K562 (cell line): Measurements from ENCODE around the gene CTTNBP2. TPM values are rescaled to one million over a fixed set of nuclear protein-coding genes. Genes with fewer than 3 reads are reported as not detected.

Source experiments
- ATAC-seq: fragments of 200-7000 bp; cut with Tn5 transposase; 3 replicates; pipeline ENCODE4 v1.9.1; 2020; ENCODE audit warnings: moderate library complexity
- BruUV-seq: library from RNA; stranded (reverse); fragments of 400-500 nt; replicated peaks from 2 replicates; lab custom pipeline; 2021; lab: Mats Ljungman, UMichigan
- CTCF ChIA-PET: fragments of 300-600 bp; formaldehyde crosslinking; extraction: SDS; loops from one replicate; lab custom pipeline; 2021; ENCODE audit warnings: low intra/inter-chr PET ratio; lab: Yijun Ruan, JAX
- POLR2A ChIA-PET: fragments of 300-600, 350-650 bp; sonication (Branson Sonifier 250); formaldehyde crosslinking; extraction: SDS; loops from one replicate; lab custom pipeline; 2021; ENCODE audit warnings: antibody characterized with exemption, inconsistent platforms; lab: Yijun Ruan, JAX
- DNase-seq, 4 experiments: peaks; one replicate each; pipeline versions ENCODE4 v3.0.0 to v3.0.0-alpha.2; 2011 to 2018; ENCODE audit warnings: low spot score in 3 of 4, mixed read lengths in 3 of 4; ENCODE audit errors: extremely low read depth in 1 of 4
- FAIRE-seq: peaks from 2 replicates; lab custom pipeline; 2011; peaks lifted over from hg19 to GRCh38; lab: Jason Lieb, UNC
- H2AFZ ChIP-seq: 2 replicates; pipeline ENCODE4 v1.6.0; 2011; ENCODE audit warnings: low read depth, low read length, control low read depth, inconsistent platforms
- H3K27ac ChIP-seq: fragments of 200-600 bp; 3 replicates; pipeline ENCODE4 v1.8.0; 2011; ENCODE audit warnings: low read depth, mild to moderate bottlenecking, control low read depth, inconsistent platforms, low read length, moderate library complexity, mixed read lengths; ENCODE audit errors: extremely low read depth
- H3K27me3 ChIP-seq, 2 experiments: fragments of 300-600 bp in 1 of 2; 2 replicates in 1 of 2; 3 replicates in 1 of 2; pipeline versions ENCODE4 v1.6.0 to v1.8.0; 2011; ENCODE audit warnings: inconsistent platforms in 2 of 2, low read length in 2 of 2, mild to moderate bottlenecking in 1 of 2, mixed read lengths in 1 of 2, moderate library complexity in 1 of 2; ENCODE audit not compliant: control insufficient read depth in 2 of 2, insufficient read depth in 2 of 2
- H3K36me3 ChIP-seq: fragments of 300-600 bp; 3 replicates; pipeline ENCODE4 v1.8.0; 2011; ENCODE audit warnings: mild to moderate bottlenecking, low read length, inconsistent platforms; ENCODE audit not compliant: control insufficient read depth, insufficient read depth
- H3K4me1 ChIP-seq, 2 experiments: fragments of 200-600 bp in 1 of 2; replicated peaks in 1 of 2; 2 replicates in 1 of 2; 3 replicates in 1 of 2; pipeline versions ENCODE4 v1.5.1 to v1.8.0; 2011; ENCODE audit warnings: inconsistent platforms in 2 of 2, low read length in 2 of 2, mild to moderate bottlenecking in 1 of 2, mixed read lengths in 1 of 2, moderate library complexity in 1 of 2; ENCODE audit not compliant: control insufficient read depth in 2 of 2, insufficient read depth in 2 of 2
- H3K4me2 ChIP-seq: 2 replicates; pipeline ENCODE4 v1.6.1; 2011; ENCODE audit warnings: low read length, control low read depth, inconsistent platforms, mixed read lengths; ENCODE audit not compliant: insufficient read depth
- H3K4me3 ChIP-seq: fragments of 200-600 bp; sonication (generic), shearing (Covaris generic); 2 replicates; pipeline ENCODE4 v1.5.1; 2016; ENCODE audit warnings: control low read depth, inconsistent platforms
- H3K79me2 ChIP-seq: fragments of 200-600 bp; 3 replicates; pipeline ENCODE4 v1.8.0; 2011; ENCODE audit warnings: low read length, inconsistent platforms; ENCODE audit not compliant: control insufficient read depth, insufficient read depth
- H3K9ac ChIP-seq, 2 experiments: 2 replicates each; pipeline versions ENCODE4 v1.6.0 to v1.6.1; 2011; ENCODE audit warnings: low read depth in 2 of 2, low read length in 2 of 2, control low read depth in 1 of 2, inconsistent platforms in 1 of 2, mild to moderate bottlenecking in 1 of 2, mixed read lengths in 1 of 2; ENCODE audit not compliant: insufficient read depth in 1 of 2
- H3K9me1 ChIP-seq: one replicate; pipeline ENCODE4 v1.6.0; 2011; ENCODE audit warnings: inconsistent platforms, mild to moderate bottlenecking, low read length, moderate library complexity; ENCODE audit not compliant: control insufficient read depth, insufficient read depth
- H3K9me3 ChIP-seq: replicated peaks from 2 replicates; pipeline ENCODE4 v1.5.1; 2011; ENCODE audit warnings: low read depth, low read length, inconsistent platforms; ENCODE audit not compliant: control insufficient read depth, insufficient read depth
- H4K20me1 ChIP-seq: replicated peaks from 2 replicates; pipeline ENCODE4 v1.6.1; 2011; ENCODE audit warnings: low read length, inconsistent platforms, mixed read lengths; ENCODE audit not compliant: control insufficient read depth, insufficient read depth
- GABPA ChIP-seq: fragments of 200-800 bp; sonication (Bioruptor generic); conservative IDR thresholded peaks from 2 replicates; pipeline ENCODE4 v1.6.1; 2016; ENCODE audit warnings: low read depth, missing genetic modification characterization, missing compliant biosample characterization
- IRF9 ChIP-seq: fragments of 450-650 bp; IDR thresholded peaks from 2 replicates; pipeline ENCODE4 v1.6.1; 2016; ENCODE audit warnings: missing biosample characterization, missing genetic modification characterization
- MCM7 ChIP-seq, 2 experiments: fragments of 450-650 bp; IDR thresholded peaks; 2 replicates each; pipeline ENCODE4 v1.6.1; 2016 to 2018
- YBX1 ChIP-seq: fragments of 450-650 bp; IDR thresholded peaks from 2 replicates; pipeline ENCODE4 v1.7.1; 2016; ENCODE audit warnings: mild to moderate bottlenecking
- ZMIZ1 ChIP-seq, 2 experiments: fragments of 150-350 bp in 1 of 2; IDR thresholded peaks; 2 replicates each; pipeline ENCODE4 v1.6.1; 2012 to 2016; ENCODE audit warnings: low read depth in 2 of 2, low read length in 2 of 2, mild to moderate bottlenecking in 1 of 2, moderate library complexity in 1 of 2
- WGBS: fragments of 100-300 bp; shearing (Covaris generic); methylation state at CpG from one replicate; pipeline ENCODE4 v1.1.6; 2016; ENCODE audit warnings: low coverage, mixed read lengths; ENCODE audit not compliant: insufficient coverage; ENCODE audit errors: missing lambda C conversion rate; 5-methylcytosine and 5-hydroxymethylcytosine counted together
- in situ Hi-C: fragments of 300-500 bp; cut with MboI; formaldehyde crosslinking; loops from 4 replicates; pipeline ENCODE4 v1.15.0; 2018; ENCODE audit warnings: inconsistent platforms, mixed read lengths
- intact Hi-C: fragments of 100-400 bp; cut with micrococcal nuclease; formaldehyde crosslinking; loops from 2 replicates; pipeline ENCODE4 v1.14.2; 2022
- polyA plus RNA-seq, 8 experiments: library from polyadenylated mRNA; depleted of rRNA in 4 of 8; stranded (reverse) in 5 of 8; unstranded in 3 of 8; fragments of >200 nt; fragmentation: Nextera tagmentation in 2 of 8; fragmentation: Illumina TruSeq in 1 of 8; extraction: Ambion mirVana in 2 of 8; extraction: Trizol in 1 of 8; gene quantifications; 2 replicates each; pipeline versions ENCODE4 v1.2.1 to v1.2.3, GENCODE V29; 2011 to 2014; ENCODE audit warnings: inconsistent platforms in 1 of 8, missing spikeins in 1 of 8
- total RNA-seq, 7 experiments: library from RNA; depleted of rRNA in 6 of 7; stranded (reverse); fragments of >200 nt in 6 of 7; fragmentation: Illumina TruSeq in 2 of 7; extraction: Trizol in 2 of 7; gene quantifications; 2 replicates each; pipeline versions ENCODE4 v1.2.1 to v1.2.3, GENCODE V29; 2011 to 2021; ENCODE audit warnings: low replicate concordance in 1 of 7
- TF ChIP-seq, protein P1 (sequence below): fragments of 450-650 bp; IDR thresholded peaks from 2 replicates; pipeline ENCODE4 v1.6.1; 2018; ENCODE audit not compliant: partially characterized antibody

CTTNBP2 gene
- total and polyA plus RNA-seq, 9 of the 15 experiments (the other 6 are each of a cell fraction or from before 2014, with no cell fraction given), result 0.05 TPM; not detected in 8

DNA sequence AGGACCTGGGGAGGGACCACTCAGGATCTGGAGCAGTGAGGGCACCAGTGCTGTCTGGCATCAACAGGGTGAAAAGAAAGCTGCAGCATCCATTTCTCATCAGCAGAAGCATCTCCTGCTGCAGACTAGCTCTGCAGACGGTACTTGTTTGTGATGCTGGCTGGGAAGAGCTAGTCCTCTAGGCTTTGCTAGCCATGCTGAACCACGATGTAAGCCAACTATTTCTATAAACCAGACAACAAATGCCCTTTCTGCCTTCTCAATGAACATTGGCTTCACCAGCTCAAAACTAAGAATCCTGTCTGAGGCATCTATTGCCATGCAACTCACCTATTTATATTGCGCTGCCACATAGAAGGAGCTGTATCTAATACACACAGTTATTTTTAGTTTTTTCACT, 65.6 kb downstream of the CTTNBP2 start:
- in situ Hi-C loops (no loop called here), intact Hi-C loops (no loop called here)
- TF ChIP-seq MCM7 (IDR thresholded peaks at IDR 0.05), result no peak
- no peak for TF ChIP-seq IRF9
- TF ChIP-seq GABPA, result no peak
- no peak for TF ChIP-seq YBX1
- TF ChIP-seq ZMIZ1 (IDR thresholded peaks at IDR 0.05; ENCODE audit: low read depth in 2 of 2, low read length in 2 of 2), result no peak
- TF ChIP-seq, protein P1, sequence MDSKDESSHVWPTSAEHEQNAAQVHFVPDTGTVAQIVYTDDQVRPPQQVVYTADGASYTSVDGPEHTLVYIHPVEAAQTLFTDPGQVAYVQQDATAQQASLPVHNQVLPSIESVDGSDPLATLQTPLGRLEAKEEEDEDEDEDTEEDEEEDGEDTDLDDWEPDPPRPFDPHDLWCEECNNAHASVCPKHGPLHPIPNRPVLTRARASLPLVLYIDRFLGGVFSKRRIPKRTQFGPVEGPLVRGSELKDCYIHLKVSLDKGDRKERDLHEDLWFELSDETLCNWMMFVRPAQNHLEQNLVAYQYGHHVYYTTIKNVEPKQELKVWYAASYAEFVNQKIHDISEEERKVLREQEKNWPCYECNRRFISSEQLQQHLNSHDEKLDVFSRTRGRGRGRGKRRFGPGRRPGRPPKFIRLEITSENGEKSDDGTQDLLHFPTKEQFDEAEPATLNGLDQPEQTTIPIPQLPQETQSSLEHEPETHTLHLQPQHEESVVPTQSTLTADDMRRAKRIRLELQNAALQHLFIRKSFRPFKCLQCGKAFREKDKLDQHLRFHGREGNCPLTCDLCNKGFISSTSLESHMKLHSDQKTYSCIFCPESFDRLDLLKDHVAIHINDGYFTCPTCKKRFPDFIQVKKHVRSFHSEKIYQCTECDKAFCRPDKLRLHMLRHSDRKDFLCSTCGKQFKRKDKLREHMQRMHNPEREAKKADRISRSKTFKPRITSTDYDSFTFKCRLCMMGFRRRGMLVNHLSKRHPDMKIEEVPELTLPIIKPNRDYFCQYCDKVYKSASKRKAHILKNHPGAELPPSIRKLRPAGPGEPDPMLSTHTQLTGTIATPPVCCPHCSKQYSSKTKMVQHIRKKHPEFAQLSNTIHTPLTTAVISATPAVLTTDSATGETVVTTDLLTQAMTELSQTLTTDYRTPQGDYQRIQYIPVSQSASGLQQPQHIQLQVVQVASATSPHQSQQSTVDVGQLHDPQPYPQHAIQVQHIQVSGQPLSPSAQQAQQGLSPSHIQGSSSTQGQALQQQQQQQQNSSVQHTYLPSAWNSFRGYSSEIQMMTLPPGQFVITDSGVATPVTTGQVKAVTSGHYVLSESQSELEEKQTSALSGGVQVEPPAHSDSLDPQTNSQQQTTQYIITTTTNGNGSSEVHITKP, result no peak
- Histone ChIP-seq H2AFZ (no peak overlapping the region), H4K20me1 (no peaks in the 10 kb centered on the region), H3K4me2 (no peak overlapping the region), H3K9me1 (no peaks in the 10 kb centered on the region), H3K36me3 (no peaks in the 10 kb centered on the region), H3K27me3 (no peaks in the 10 kb centered on the region), H3K4me1 (no peaks in the 10 kb centered on the region), H3K9me3 (no peaks in the 10 kb centered on the region), H3K79me2 (no peaks in the 10 kb centered on the region), H3K9ac (no peak overlapping the region), H3K4me3 (no peak overlapping the region), H3K27ac (no peak overlapping the region)
- ATAC-seq (no peak), DNase-seq (no peak), FAIRE-seq (no peak)
- ChIA-PET CTCF (no interaction called here), POLR2A (interaction anchor here (0.6 to 1.3 kb wide), 3 partner anchors 9 to 15 kb away, joined by 3 to 4 read pairs (median 3); no protein-coding TSS in a partner anchor)
- no TSS peak for BruUV-seq
- 13% methylated on average over 3 of the region's 3 CpGs for WGBS
